RPMI7951 (cell line): Measurements from ENCODE around the gene MMP20. TPM values are rescaled to one million over a fixed set of nuclear protein-coding genes. Genes with fewer than 3 reads are reported as not detected.

ENCODE experiments used
- DNase-seq: peaks from one replicate; pipeline ENCODE4 v3.0.0-alpha.2; 2012; ENCODE audit warnings: low read depth
- total RNA-seq: library from RNA; depleted of rRNA; stranded (reverse); fragments of >200 nt; shearing (Covaris generic); gene quantifications from 2 replicates; pipeline ENCODE4 v1.2.3, GENCODE V29; 2014

MMP20 gene
- total RNA-seq, 1 experiment from 2014 or later = not detected

DNA sequence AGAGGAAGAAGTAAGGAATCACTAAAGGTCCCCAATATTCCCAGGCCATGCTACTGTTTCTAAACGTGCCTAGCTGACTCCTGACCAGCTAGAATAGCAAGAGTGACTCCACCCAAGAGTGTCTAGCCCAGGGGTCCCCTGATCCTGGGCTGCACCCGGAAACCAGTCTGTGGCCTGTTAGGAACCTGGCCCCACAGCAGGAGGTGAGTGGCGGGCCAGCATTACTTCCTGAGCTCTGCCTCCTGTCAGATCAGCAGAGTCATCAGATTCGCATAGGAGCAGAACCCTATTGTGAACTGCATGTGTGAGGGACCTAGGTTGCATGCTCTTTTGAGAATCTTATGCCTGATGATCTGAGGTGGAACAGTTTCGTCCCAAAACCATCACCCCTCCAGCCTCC, 2.0 kb downstream of the MMP20 start:
- no peak for DNase-seq

DNA sequence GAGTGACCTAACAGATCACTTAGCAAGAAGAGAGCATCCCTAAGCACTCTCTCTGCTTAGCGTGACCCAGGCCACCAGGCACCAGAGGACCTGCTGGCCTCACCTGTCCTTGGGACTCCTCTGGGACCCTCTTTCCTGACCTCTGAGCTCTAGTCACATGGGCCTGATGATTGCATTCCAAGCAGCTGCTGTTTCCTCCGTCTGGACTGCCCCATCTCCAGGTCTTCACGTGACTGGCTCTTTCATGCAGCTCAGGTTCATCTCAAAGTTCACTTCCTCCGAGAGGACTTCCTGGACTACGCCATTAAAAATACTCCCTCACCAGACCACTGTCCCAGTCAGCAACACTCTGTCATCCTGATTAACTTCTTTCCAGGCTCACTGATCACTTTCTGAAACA, 2.9 kb downstream of the MMP20 start:
- DNase-seq = no peak

DNA sequence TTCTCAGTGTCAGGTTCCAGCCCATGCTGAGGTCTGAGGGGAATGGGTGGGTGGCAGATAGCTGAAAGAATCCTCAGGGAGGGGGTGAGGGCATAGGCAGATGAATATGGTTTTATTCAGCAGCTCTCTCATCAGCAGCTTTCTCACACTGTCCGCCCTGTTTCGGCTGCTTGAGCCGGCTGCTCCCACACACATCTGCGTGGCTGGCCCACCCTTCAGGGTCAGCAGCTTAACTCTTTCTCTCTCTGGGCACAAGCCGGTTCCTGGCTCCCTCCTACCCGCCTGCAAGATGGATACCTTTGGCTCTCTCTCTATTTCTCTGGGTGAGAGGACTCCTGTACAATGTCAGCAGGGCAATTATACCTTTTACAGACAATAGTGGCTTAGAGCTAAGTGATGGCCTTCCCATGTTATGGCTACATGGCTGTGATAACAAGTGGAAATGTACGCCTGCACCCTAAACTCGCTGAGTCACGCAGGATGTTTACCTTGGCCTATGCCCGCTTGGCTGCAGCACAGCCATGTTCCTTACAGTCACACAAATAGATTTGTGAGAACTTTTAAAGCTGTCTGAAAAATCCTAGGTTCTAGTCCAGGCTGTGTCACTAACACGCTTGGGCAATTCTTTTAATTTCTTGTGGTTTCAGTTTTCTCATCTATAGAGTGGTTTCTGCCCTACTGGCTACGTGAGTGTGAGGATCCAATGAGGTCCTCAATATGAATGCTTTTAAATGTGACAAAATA, 4.1 kb downstream of the MMP20 start:
- peak; percentile 28 for DNase-seq

DNA sequence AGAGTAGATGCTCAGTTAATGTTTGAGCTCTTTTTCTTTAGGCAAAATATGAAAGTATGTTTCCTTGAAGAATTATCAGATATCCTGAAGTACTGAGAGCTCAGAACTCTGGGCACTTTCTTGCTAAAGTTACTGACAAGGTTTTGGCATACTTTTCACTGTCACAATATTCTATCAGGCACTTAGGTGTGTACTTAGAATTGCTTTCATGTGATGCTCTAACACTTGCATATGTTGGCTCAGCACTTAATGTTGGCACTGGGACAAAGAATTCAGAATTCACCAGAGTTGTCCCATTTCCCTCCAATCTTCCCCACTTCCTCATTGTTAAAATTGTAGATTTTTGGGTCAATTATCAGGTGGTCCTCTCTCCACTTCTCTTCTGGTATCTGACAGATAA, 5.0 kb downstream of the MMP20 start:
- DNase-seq = no peak

DNA sequence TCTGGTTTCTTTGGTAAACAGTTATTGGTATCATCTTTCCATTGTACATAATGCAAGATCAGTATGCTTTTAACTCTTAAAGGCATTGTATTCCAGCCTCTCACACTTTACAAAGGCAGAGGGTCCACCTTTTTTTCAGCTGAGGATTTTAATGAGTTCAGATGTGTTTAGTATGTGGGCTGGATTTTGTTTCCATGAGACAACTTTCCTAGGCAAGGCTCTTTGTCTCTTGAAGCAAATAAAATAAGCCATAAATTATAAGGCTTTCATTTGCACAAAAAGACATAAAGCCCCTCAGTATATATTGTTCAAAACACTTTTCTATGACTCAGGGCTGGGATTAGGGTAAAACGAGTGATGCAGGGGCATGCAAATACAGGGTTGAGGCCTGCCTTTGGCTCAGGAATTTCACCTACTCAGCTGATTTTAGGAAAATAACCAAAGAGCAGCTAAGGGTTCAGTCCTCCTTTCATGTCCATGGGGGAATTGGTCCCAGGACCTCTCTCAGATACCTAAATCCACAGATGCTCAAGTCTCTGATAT, 7.6 kb downstream of the MMP20 start:
- no peak for DNase-seq

DNA sequence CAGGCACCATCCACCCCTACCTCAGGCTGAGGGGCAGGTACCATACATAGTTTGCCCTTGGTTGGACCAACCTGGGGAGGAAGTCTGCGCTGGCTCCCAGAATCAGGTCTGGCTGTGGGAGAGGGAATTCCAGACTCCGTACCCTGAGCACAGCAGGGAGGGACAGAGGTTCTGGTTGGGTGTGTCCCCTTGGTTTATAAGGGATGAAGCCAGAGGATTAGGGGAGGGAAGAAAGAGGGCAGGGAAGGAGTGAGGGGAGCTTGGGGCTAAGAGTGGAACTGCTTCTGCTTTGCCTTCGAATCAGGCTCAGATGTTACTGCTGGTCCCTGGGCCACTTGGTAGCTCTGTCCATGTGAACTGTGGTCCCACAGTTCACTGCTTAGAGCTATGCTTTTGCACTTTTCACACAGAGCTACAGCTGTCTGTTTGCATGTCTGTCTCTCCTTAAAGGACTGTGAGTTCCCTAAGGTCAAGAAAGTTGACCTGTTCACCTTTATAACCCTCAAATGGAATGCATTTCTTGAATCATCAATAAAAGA, 9.2 kb downstream of the MMP20 start:
- DNase-seq = no peak

DNA sequence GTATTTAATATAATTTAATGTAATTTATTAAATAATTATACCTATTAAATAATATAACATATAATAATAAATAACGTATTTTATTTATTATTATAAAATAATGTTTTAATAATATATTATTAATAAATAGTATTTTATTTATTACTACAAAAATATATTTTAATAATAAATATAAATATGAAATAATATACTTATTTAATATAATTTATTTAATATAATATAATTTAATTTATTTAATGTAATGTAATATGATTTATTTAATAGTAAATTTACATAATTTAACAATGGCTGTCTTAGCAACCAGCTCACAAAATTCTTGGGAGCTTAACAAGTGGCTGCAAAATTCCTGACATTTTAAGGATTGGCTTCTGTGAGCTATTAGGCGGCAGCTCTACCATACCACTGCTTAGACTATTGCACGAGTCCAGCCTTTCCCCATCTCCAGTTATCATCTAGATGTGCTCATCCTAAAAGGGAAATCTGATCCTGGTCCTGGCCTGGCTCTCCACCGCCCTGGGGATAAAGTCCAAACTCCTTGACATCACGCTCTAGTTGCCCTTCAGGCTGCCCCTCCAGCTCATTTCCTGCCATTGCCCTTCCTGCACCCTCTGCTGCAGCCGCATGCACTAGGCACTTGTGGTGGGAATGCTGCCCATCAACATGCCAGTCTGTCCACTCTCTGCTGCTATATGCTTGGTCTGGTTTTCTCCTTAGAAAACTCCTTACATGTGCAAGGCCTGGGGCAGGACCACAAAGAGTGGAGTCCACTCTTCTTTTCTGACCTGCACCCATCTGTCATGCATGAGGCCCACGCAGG, 9.8 kb downstream of the MMP20 start:
- peak; percentile 82 for DNase-seq

DNA sequence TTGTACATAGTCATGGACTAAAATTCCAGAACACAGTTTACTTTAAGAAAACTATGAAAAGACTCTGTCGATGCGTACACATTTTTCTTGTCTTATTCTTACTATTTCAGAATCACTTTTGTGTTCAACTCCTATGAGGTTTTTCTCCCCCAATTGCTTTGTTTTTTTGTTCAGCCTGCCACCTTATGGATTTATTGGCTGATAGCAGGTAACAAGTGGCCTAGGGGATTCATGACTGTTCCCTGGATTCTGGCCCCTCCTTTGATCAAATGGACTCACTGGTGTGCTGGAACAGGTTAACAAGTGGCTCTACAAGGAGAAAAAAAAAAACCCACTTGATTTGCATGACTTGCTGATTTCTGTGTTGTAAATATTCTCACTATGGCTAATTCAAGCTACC, 10.6 kb downstream of the MMP20 start:
- DNase-seq = peak; percentile 21

DNA sequence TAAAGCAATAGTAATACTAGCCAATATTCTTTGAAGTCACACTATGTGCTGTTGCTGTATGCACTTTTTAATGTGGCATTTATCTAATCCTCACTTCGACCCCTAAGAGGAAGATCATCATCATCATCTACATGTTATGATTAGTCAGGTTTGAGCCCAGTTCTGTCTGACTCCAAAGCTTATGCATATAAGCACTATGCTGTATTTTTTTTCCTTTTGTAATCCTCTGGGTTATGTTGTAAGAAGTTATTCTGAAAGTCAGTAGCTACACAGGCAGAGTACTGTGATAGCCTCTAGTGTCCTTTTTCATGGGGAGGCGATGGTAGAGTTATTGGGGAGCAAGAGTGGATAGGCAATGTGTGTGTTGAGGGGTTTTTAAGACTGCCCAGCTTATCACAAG, 11.1 kb downstream of the MMP20 start:
- DNase-seq = no peak

DNA sequence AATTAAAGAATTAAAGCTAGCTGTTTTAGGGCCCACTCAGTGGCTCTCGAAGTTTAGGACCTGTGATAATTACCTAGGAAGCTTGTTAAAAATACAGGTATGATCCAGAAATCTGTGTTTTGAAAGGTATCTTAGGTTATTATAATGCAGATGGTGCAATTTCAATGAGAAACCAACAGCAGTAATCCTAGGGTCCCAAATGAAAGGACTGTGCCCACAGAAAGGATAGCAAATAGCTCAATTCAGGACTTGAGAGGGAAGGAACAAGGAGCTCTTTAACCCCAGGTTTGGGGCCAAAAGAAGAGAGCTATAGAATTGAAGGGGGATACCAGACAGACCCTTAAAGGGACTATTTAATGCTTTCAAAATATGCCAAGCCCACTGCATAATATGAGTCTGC, 11.7 kb downstream of the MMP20 start:
- DNase-seq = no peak

DNA sequence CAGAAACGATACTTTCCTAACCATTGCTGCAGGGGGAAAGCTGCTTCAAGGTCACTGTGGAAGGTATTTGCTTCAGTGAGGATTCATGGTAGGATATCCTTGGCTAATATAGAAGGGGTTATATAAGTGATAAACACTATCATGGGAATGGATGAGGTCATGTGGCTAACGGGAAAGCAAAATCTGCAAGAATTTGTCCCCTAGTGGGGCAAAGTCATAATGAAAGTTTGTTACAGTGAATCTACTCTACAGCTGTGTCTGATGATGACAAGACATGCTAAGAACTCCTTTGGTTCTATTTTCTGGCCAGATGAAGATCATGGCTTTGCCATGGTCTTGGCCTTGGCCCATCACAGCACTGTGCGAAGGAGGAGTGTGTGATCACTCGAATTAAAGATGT, 13.8 kb downstream of the MMP20 start:
- no peak for DNase-seq

DNA sequence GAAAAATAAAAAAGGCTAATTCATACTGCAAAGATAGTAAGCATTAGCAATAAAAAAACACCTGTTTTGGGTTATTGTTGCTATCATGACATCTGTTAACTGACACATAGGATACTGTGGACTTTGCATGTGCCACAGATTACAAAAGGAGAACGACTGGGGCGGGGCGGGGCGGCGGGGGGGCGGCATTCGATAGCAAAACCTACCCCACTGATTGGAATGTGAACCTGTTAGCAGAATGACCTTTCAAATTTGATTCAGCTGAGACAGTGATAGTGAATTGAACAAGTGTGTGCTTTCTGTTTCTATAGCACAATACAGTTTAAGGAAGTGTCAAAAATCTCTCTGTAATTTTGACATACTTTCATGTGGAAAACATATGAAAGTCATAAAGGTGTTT, 14.9 kb downstream of the MMP20 start:
- no peak for DNase-seq

DNA sequence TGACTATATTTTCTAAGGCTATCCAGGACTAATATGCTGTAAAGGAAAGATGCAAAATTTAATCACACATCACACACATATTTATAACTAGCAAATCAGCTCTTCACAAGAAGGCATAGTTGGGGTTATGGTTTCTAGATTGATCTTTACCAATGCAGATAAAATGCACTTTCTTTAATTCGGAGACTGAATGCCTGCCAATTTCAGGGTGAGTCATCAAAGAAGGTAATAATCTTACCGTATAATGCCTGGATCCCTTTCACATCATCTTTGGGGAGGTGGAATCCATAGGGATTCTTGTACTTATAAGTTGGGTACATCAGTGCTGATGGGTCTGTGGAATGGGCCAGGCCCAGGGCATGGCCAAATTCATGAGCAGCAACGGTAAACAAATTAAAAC, 16.4 kb downstream of the MMP20 start:
- no peak for DNase-seq

DNA sequence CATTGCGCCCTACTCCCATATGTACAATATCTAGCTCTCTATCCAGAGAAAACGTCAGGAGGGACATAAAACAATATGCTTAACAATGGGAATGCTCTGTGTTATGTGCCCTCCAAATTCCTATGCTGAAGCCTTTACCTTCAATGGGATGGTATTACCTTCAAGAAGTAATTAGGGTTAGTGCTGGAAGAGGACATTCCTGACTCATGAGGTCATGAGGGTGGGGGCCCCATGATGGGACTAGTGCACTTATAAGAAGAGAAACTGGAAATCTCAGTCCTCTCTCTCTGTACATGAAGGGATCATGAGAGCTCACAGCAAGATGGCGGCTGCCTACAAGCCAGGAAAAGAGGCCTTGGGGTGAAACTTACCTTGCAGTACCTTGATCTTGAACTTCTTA, 20.3 kb downstream of the MMP20 start:
- peak; percentile 15 for DNase-seq

DNA sequence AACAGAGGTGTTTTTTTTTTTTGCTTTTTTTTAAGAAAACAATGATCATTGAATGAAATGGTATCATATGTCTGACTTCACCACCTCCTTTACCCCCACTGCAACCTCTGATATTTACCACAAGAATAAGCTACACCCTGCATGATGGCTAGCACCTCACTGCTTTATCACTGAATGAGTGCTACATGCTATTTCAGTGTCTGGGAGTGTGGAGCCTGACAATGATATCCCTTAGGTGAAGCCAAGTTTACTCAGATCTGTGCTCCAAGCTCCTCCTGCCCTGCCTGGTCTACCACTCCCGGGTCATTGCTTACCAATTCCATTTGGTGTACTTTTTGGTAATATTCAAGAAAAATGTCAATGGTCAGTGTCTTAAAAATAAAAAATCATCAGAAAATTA, 21.1 kb downstream of the MMP20 start:
- DNase-seq = no peak

DNA sequence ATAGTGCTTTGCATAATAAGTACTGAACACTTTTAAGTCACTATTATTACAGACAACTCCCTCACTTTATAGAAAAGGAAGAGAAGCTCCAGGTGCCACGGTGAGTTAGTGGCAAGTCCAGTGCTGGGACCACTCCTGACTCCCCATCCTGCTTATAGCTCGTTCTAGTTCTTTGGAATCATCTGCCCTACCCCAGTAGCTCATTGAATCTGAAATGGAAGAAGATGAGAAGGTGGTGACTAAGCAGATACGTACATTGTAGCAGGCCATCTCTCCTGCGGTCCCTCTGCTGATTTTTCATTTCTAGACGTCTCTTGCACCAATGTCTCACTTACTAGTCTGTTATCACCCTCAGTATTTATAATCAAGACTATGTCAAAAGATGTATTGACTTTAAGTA, 21.6 kb downstream of the MMP20 start:
- peak; percentile 46 for DNase-seq

DNA sequence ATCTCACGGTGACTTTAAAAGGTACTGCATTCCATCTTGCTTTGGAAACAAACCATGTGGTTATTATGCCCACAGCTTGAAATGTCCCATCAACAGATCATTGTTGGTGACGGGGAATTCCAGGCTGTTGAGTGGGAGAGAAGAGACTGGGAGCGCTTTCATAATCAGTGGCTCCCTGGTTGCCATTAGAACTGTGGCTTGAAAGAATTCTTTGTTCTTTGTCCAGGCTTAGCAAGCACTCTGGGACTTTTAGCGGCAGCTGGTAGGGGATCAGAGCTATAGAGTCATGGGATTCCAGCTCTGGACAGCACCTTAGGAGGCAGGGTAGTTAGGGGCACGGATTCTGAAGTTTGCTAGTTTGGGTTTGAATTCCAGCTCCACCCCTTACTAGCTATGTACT, 22.0 kb downstream of the MMP20 start:
- DNase-seq = peak; percentile 95

DNA sequence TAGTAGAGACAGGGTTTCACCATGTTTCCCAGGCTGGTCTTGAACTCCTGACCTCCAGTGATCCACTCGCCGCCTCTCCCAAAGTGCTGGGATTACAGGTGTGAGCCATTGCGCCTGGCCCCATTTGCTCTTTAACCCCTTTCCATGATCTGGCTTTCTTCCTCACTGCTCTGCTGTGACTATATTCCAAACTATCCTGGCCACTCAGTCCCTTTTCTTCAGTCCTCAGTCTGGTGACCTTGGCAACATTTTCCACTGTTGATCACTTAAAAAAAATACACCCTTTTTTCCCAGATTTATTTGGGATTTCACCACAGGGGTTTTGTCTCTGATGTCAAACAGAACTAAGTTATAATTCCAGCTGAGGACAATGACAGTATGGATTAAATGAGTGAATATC, 24.5 kb downstream of the MMP20 start:
- peak; percentile 37 for DNase-seq

DNA sequence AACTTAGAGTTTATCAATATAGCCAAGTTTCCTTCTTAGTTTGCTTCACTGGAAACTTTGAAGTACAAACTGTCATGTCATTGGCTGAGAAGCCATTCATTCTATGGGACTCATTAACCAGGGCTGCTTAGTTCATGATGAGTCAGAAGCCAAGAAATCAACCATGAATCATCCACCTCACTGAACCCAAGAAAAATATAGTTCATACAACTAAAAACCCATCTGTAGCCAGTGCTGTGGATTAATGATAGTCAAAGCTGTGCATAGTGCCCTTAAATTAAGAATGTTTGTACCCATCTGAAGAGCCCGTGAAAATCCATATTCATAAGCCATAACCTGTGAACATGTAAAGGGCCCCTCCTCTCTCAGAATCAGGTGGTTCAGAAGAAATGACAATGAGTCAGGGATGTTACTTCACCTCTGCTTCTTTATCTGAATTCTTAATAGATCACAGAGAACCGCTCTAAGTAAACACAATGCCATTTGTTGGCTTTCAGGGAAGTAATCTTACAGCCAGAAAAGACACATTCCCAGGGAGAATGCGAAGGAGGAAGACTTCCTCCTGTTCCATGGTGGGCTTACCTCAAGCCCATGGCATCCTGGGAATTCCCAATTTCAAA, 25.4 kb downstream of the MMP20 start:
- DNase-seq = peak; percentile 94

DNA sequence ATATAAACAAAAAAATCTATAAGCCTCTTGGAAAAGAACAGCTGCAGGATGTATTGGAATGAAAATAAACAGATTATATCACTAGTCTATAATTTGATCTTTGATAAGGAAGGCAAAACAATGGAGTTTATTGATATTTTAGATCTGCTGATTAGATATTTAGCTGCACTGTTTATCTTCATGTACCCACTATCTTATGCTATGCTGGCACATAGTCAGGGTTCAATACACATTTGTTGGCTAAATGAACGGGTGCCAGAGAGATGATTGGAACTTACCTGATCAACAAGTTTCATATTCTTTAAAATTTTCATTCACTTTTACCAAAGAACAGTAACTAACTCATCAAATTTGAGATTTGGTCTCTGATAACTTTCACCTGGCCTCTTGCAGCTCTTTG, 26.9 kb downstream of the MMP20 start:
- no peak for DNase-seq

DNA sequence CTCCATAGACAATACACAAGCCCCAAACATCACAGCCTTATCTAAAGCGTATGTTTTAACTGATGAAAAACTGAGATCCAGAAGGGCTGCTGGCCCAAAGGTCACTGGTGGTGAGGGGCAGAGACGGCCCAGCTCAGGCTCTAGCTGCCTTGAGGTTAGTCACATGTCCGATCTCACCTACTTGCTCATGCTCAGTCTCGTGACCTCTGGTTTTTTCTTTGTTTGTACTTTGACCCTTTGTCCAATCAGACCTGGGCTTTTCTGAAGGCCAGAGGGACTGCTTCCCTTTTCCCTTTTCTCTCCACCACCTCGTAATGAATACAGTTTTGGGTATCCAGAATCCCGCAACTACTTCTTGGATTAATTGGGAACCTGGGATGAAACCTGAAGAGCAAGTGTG, 28.6 kb downstream of the MMP20 start:
- DNase-seq = no peak
